ENCODE data around the gene LRRC53.

LRRC53 gene

GRCh38 chr1:74486036-74486435 is 26.4 kb downstream of the LRRC53 start:
- DNase-seq = no peak

DNA sequence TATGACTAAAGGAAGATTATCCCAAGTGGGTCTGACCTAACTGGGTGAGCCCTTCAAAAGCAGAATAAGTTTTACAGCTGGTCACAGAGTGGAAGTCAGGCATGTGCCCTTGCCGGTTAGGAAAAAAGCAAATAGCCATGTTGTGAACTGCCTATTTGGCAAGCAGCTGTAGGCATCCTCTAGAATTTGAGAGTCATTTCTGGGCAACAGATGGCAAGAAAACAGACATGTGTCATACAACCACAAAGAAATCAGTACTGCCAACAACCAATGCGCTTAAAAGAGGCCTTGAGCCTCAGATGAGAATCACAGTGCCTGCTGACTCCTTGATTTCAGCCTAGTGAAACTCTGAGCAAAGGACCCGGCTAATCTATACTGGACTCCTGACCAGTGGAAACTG is 26.8 kb downstream of the LRRC53 start:
- DNase-seq = no peak

DNA sequence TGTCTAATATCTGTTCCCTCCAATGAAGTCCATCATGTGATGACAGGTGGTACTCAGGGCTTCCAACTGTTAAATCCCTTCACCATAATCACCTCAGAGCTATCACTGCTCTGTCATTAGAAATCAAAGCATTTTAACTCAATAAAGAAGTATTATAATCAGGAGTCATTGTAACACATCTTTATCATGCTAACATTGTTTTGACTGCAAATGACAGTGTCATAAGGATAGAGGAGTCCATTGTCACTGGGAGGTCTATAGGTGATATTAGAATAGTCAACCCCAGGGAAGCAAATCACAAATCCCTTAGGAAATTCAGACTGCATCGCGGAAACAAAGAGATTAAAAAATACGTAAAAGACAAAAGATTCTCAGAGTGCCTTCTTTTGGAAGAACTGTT is 30.8 kb downstream of the LRRC53 start:
- no peak for DNase-seq

DNA sequence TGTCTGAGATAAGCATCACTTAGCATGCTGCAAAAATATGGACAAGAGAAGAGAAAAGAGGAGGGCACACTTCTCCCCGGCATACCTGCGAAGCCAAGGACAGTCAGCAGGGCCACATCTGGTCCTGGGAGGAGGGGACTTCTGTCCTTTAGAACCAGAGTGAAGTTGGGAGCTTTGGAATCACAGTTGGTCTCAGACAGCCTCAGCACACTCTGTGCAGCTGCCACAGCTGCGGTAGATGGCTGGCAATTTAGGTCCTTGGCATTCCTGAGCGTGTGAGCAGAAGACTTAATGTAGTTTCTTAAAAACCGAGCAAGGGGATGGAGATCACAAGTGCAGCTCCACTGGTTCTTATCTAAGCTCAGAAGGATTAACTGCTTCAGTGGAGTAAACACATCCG is 32.3 kb downstream of the LRRC53 start:
- DNase-seq = no peak

DNA sequence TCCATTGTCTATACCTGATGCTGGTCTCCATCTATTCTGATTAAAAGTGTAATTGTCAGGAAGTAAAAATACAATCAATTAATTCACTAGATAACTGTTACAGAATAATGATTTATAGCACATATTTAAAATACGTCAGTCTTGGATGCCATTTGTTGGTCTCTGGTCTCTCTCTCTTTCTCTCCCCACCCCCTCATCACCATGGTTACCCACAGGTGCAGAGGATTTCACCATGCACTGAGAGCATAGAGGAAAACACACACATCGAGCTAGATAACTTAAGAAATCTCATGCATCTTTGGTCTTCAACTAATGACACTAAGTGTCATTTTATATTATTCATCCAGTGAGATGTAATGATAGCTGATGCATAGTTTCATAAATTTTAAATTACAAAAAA is 33.4 kb downstream of the LRRC53 start:
- DNase-seq = no peak

DNA sequence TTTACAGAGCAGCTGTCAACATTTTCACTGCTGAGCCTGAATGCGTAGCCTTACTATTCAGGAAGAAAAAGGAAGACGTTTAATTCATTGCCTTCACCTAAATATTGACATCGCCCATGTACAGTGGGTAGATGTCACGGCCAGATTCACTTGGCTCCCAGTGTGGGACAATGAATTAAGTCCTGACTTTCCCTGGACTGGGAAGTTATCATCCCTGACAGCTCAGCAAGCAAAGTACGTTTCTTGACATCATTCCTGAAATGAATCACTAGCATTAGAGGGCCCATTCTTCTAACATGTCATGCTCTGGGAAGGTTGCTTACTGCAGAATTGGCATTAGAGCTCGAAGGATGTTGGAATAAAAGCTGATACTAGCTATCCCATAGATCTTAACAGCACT is 37.8 kb downstream of the LRRC53 start:
- DNase-seq = no peak

GRCh38 chr1:74471470-74471869 is 40.9 kb downstream of the LRRC53 start:
- no peak for DNase-seq

GRCh38 chr1:74470936-74471335 is 41.5 kb downstream of the LRRC53 start:
- no peak for DNase-seq

DNA sequence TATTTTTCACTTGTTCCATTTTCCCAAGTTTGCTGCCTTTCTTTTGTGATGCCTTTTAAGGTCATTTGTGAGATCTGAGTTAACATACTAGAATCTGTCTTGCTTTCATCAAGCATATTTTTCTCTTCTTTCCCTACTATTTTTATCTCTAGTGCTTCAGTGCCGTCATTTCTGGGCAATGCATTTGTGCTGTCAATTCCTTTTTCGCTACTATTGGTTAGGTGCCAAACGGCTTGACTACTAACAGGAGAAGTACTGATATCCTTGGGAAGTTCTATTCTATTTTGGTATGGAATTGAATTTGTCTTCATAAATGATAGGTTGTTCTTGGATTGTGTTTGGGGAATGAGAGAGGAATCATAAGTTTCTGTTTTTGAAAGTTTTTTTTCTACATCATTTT is 42.2 kb downstream of the LRRC53 start:
- DNase-seq = no peak

DNA sequence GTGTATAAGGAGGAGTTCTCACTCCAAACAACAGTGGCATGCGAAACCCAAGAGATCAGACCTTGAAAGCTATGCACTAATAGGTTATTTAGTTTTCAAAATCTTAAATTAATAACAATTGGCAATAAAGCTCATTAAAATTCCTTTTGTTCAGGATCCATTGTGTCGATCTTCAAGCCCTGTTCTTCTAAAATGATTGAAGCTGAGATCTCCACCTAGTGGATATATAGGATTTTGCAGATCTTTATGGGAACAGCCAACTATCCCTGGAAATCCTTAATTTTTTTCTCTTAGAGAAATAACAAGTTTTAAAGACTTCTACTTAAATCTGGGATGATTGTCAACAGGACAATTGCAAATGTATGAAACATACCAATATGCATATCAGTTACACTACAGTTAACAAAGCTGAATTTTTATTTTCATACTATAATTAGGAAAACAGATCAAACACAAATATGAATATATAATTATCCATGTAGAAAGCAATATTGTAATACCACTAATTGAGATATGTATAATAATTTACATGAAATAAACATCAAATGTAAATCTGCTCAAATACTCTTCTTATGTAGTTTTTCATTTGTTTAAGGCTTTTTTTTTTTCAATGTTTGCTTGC is 43.3 kb downstream of the LRRC53 start:
- DNase-seq = no peak

DNA sequence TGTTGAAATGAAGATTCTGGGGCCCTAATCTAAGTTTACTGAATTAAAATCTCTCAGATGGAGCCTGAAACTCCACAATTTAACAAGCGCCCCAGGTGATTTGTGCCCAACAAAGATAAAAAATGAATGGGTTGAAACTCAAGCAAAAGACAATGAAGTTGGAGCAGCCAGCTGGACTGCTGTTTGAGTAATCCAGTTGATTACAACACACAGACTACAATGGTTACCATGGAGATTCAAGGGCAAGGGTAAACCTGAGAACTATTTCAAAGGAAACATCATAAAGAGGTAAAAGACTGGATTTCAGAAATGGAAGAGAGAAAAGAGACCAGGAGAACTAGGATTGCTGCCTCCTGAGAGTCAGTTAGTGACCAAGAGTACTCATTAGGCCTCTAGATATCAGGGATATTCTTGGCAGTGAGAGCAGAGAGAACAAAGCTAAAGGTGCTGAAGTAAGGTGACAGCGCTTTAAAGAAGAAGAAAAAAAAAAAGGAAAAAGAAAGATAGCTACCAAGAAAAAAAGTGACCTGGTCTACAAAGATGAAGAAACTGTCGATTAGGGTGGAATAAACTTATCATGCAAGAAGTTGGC is 44.5 kb downstream of the LRRC53 start:
- DNase-seq = no peak

GRCh38 chr1:74465193-74465681 is 47.2 kb downstream of the LRRC53 start:
- DNase-seq = no peak

GRCh38 chr1:74464037-74464436 is 48.4 kb downstream of the LRRC53 start:
- no peak for DNase-seq

GRCh38 chr1:74463333-74463988 is 49.0 kb downstream of the LRRC53 start:
- no peak for DNase-seq

- no peak for DNase-seq
Observed at GRCh38 chr1:74457253-74457652, 55.2 kb downstream of the LRRC53 start.

DNA sequence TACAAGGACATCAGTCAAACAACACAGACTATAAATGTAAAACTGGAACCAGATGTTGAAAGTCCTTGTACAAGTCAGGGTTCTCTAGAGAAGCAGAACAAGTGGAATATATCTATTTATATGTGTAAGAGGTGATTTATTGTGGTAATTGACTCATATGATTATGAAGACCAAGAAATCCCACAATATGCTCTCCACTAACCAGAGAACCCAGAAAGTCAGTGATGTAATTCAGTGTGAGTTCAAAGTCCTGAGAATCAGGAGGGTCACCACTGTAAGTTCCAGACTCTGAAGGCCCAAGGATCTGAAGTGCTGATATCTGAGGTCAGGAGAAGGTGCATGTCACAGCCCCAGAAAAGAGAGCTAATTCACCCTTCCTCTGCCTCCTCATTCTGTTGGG is 57.0 kb downstream of the LRRC53 start:
- DNase-seq = no peak

DNA sequence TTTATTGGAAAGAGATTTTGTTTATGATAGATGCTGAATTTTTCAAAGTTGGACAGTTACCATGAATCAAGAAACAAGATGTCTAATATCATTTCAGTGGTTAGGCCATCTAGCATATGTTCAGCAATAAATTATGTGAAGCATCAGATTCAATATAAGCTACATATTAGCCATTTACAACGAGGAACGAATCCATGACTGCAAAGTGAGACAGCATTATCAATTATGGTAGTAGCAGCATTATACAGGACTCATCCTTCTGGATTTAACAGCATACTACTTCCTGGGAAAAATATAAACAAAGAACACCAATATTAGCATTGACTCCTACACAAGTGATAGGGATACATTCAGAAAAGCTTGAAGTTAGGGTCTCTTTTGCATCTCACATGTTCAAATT is 59.1 kb downstream of the LRRC53 start:
- no peak for DNase-seq

- no peak for DNase-seq
Observed at GRCh38 chr1:74452035-74452434, 60.4 kb downstream of the LRRC53 start.

GRCh38 chr1:74437035-74437434 is 75.4 kb downstream of the LRRC53 start:
- no peak for DNase-seq

- no peak for DNase-seq
Observed at GRCh38 chr1:74436078-74436477, 76.3 kb downstream of the LRRC53 start.

DNA sequence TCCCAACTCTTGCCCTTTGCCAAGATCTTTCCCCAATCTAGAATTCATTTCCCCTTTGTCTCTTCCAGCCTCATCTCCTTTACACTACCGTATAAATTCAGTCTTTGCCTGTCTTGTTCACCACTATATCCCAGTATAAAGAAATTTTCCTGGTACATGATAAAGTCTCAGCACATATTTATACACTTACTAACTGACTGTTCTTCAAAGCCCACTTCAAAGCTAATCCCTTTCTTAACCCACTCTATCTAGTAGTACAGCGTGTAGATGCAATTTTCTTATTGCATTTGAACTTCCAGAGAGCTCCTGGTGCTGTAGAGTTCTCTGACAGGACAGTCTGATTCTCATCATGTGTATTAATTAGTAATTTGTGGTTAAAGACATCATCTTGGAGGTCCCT is 78.1 kb downstream of the LRRC53 start:
- no peak for DNase-seq

DNA sequence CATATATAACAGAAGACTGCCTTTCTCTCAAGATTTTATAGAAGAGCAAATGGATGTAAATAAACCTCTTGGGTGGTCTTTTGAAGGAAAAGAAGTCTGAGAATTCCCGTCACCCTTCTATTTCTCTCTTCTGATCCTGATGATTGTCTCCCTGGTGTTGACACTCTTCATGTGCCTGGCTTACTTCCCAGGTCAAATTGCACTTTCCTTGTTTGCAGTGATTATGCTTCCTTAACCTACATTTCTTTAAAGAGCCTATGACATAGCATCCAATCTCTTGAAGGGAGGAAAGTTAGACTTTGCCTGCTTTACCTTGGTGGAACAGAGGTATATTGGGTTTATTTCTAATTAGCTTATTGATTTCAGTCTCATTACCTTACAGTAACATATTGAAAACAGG is 80.1 kb downstream of the LRRC53 start:
- DNase-seq = no peak

DNA sequence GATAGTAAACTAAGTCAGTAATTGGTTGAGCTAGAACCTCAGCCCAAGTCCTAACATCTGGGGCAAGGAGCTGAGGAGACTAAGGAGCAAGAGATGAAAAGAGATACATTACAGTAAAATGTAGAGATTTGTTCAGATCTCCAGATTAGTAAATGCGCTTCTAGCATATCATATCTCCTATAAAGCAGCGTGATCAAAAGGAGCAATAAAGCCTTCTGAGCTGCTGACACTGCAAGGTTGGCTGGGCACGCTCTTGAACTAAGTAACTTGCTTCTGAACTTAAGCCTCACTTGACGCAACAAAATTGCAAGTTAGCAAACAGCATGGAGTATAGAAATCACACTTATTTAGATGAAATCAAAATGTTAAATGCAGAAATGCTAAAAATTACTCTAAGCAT is 80.9 kb downstream of the LRRC53 start:
- DNase-seq = no peak

DNA sequence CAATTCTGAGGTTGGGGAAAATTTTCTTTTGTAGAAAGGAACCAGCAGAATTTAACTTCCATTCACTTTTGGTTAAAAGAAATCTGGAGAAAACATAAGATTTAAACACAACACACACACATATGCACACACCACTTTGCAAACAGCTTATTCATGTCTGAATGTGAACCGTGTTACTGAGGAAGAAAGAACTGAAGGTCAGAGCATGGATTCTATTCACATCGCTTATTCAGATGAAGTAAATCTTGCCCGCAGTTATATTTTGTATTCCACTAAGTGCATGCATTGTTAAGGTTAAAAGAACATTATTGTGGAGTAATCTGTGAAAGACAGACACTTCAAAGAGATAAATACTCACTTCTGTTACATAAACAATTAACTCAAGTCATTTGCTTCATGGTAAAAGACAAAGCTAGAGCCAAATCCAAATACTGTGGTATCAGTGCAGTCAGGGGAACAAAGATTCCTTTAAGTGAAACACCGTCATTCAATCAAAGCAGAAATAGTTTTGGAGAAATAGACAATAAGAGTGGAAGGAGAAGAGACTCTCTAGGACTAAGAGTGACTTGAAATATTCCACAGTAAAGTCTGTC is 82.0 kb downstream of the LRRC53 start:
- no peak for DNase-seq

Measured in stimulated activated naive CD4-positive, alpha-beta T cell treated with Interleukin-2 at 50 U/mL for 16 hours (primary cell).